GM19240 (cell line): ENCODE results near the gene PLXNC1.
"Not testable (repeated sequence)": the region's sequence is repeated elsewhere in the genome, so short reads cannot be mapped to it uniquely, and the experiment has no call there.

ENCODE experiments used
- DNase-seq: peaks from one replicate; pipeline ENCODE4 v3.0.0; 2011; ENCODE audit warnings: low spot score; ENCODE audit not compliant: insufficient read length

The PLXNC1 gene

DNA sequence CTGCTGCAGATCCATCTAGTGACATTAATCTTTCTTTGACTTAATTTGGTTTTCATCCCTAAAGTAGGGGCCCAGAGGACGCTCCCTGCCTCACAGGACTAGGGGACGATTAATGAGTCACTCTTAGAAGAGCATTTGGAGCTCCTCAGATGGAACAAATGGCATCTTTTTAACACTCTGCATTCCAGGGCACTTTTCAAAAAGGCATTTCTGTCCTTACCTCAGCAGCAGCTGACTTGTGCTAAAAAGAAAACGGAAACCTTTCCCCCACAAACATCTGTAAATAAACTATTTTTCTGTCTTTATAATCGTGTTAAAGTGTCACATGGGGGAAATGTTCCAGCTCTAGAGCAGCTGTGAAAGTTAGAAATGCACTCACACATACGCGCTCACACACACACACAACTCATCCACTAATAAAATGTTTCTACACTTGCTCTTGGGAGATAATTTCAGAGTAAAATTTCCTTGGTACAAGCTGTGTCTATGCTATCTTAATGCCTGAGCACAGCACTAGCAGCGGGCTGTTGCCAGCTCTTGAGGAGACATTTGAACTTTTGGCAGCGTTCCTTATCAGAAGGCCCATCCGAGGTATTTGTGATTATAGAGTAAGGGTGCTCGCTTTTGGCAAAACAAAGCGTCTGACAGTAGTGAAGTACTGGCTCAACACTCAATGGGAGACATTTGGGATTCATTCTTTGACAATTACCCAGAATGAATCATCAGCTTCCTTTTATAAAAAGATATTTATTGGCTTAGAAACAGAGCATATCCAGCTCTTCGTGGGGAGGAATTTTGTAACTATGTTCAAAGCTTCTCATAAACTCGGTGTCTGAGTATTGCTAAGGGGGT, 141.3 kb downstream of the PLXNC1 start:
- no peak for DNase-seq

DNA sequence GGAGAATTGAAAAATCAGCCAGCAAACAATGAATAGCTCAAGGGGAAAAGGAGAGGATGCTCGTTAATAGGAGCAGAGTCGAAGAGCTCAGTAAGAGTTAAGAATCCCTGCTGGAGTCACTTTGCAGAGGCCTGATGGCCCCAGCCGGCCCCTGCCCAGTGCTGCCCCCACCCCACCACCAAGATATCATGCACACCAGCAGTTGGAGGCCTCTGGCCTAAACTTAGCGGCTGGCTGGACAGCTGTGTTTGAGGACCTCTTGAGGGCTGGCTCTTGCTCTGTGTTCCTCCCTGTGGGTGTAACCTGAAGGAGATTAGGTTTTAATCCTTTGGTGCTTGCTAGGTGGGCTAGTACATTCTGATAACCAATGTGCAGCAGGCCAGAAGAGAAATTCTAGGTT, 142.0 kb downstream of the PLXNC1 start:
- DNase-seq, result no peak

DNA sequence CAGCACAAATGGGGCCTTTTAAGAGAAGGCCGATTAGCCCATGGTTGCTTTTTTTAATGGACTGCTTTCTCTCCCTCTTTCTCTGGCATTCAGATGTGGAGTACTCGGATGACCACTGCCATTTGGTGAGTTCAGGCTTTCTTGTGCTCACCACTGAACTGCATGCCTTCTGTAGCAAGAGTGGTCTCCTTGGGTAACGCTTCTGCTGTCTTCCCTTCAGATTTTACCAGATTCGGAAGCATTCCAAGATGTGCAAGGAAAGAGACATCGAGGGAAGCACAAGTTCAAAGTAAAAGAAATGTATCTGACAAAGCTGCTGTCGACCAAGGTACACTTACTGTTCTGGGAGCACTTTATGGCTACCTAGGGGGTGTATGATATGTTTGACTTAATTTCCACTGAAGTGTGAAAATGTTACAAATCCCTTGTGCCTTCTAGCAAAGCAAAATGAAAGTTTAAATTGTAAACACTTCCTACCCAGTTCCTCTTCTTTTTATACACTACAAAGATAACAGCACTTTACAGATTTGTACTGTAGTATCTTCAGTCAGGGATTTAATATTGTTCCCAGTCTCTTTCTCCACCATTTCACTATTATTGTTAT, 148.8 kb downstream of the PLXNC1 start:
- DNase-seq, result no peak

DNA sequence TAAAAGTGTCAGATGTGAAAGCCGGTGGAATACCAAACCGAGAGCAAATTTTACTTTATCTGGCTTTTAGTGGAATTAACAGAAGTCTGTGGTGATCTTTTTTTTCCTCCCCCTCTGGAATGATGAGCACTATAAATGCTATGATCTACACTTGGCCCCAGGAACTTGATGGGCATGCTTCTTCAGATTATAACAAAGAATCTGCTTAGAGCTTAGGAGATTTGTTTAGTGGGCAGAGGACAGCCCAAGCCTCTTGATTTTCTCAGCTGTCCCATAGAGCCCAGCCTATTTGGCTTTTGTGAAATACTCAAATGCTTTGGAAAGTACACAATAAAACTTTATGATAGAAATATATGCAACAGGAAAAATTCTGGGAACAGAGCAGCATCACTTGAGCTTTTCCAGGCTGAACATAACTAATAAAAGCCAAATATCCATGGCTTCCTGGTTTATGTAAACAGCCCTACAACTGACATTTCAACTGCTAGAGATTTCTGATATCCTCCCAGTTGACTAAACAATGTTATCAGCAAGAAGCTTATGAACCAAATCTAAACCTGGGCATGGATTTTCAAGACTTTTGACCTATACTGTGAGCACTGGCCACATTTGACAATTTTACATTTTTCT, 149.6 kb downstream of the PLXNC1 start:
- no peak for DNase-seq

DNA sequence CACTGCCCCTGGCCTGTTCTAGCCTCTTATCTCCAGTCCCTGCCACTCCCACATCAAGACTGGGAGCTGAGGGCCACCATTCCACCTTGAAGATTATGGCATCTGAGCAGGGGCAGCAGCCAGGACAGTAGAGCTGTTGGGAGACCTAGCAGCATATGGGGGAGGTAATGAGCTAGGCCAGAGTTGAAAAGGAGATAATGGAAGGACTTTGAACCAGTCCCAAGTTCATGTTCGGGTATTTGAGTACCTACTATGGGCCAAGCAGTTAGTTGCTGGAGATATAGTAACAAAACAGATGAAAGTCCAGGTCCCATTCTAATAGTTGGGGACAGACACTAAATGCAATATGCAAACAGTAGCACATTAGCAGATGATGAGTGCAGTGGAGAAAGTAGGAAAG, 151.5 kb downstream of the PLXNC1 start:
- DNase-seq, result no peak

DNA sequence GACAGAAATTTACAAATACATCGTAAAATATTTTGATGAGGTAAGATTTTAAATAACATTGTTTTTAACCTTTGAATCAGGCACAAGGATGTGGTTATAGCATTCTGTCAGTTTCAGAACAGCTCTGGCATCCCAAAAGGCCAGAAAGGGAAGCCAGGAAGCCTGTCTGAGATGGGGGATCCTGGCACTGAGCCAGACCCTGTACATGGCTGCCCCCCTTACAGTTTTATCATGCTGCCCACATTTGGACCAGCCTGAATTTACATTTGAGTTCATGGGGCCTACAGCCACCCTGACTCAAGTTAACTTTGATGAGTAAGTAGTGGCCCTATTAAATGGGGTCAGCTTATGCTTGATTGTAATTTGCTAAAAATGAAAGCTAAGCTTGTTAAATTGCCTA, 155.6 kb downstream of the PLXNC1 start:
- no peak for DNase-seq

- no peak for DNase-seq
Measured at GRCh38 chr12:94304566-94305061, 156.2 kb downstream of the PLXNC1 start.

DNA sequence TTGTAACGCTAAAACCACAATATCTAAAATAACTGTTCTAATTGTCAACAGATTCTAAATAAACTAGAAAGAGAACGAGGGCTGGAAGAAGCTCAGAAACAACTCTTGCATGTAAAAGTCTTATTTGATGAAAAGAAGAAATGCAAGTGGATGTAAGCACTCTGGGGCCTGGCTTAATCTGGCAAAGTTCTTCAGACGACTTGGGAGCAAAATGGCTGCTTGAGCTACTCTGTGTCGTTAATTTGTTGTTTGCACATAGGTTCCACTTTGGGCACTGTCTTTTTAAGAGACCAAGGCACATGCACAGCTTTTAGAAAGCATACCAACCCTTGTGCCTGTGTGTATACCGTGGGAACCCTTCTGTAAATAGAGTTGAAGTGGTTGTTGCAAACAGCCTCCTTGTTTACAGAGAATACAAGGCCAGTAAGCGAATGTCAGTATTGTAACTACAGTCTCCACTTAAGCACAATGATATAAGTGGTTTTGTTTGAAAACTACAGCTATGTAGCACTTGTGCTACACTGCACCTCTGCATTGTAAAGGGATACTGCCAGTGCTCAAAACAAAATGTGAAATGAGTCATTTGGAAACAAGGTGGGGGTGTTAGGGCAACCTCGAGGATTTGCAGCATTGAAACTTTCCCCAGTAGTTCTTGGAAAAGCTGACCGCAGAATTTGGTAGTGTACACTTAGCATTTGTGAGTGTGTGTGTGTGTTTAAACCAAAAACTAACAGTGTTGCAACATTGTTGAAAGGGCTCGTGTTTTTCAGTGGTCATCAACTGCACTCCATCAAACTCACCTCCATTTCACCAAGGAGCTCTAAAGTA, 157.0 kb downstream of the PLXNC1 start:
- no peak for DNase-seq

DNA sequence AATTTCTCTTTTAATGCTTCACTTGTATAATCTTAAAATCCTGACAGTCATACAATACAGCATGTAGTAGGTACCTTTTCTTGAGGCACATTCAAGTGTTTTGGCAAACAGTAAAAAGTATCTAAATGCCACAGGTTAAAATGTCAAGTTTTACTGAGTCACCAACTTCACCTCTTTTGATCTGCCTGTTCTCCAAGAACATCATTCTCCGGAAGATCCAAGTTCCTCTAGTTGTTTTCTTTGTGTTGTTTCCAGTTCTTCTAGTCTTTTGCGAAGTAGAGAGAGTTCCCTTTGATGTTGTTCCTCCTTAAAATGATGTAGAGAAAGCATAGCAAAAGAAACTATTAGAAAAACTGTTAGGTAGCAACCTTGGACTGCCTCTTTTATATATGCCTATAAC, 160.2 kb downstream of the PLXNC1 start:
- no peak for DNase-seq

DNA sequence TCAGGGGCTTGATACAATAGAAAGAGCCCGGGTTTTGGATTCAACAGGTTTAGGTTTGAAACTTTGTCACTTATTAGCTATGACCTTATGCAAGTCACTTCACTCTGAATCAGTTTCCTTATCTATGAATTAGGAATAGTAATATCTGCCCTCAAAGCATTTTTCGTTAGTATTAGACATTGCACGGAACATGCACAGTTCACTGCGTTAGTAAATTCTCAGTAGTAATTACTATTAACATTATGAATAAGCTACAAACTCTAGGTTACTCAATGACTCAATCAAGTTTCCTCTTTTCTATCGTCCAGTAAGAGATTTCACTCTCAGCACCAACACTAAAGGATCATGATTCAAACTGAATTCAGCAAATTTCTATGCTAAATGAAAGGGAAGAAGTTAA, 161.0 kb downstream of the PLXNC1 start:
- DNase-seq, result no peak

DNA sequence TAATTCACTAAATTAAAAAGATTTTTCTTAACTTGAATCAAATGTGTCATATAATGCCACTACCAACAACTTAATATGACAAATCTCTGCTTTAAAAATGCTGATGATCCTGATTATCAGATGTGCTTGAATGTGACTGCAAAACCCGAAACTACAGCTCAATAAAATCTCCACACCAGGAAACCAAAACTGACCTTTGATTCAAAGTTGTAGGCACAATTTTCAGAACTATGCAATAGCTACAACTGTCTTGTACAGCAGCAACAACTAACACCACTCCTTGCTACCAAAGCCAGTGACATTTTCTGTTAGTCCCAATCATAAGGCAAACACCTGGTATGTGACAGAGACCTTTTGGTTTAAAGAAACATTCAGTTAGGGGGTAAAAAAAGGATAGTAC, 164.0 kb downstream of the PLXNC1 start:
- no peak for DNase-seq

DNA sequence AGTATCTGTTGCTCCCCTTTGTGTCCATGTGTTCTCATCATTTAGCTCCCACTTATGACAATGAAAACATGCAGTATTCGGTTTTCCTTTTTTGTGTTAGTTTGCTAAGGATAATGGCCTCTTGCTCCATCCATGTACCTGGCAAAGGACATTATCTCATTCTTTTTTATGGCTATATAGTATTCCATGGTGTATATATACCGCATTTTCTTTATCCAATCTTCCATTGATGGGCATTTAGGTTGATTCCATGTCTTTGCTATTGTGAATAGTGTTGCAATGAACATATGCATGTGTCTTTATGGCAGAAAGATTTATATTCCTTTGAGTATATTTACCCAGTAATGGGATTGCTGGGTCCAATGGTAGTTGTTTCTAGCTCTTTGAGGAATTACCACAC, 168.2 kb downstream of the PLXNC1 start:
- DNase-seq, result not testable (repeated sequence)

DNA sequence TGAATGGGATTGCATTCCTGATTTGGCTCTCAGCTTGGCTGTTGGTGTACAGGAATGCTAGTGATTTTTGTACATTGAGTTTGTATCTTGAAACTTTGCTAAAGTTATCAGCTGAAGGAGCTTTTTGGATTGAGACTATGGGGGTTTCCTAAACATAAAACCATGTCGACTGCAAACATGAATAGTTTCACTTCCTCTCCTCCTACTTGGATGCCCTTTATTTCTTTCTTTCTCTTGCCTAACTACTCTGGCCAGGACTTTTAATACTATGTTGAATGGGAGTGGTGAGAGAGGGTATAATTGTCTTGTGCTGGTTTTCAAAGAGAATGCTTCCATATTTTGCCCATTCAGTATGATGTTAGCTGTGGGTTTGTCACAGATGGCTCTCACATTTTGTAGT, 169.8 kb downstream of the PLXNC1 start:
- DNase-seq, result no peak

- no peak for DNase-seq
Measured at GRCh38 chr12:94320109-94320508, 171.7 kb downstream of the PLXNC1 start.

DNA sequence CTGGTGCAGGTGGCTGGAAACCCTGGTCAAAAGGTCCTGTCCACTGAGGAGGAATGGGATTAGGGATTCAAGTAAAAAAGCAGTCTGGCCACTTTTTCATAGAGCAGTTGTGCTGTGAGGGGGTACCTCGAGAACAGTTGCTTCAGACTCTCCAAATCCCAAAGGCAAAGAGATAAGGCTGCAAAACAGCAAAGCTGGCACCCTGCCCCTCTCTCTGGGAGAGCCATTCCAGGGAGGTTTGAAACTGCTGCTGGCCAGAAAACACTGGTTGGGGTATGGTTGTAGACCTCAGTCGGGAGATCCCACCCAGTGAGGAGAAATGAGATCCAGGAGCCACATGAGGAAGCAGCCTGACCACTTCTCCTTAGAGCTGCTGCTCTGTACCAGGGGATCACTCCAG, 174.0 kb downstream of the PLXNC1 start:
- no peak for DNase-seq

DNA sequence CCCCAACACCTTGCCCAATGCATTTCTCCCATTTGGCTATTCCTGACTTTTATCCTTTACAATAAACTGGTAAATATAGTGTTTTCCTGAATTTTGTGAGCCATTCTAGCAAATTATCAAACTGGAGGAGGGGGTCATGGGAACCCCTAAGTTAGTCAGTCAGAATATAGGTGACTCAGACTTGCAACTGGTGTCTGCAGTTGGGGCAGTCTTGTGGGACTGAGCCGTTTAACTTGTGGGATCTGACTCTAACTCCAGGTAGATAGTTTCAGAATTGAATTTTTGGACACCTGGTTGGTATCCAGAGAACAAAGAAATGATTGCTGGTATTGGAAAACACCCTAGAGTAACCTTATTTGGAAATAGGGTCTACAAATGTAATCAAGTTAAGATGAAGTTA, 177.9 kb downstream of the PLXNC1 start:
- no peak for DNase-seq

- no peak for DNase-seq
Measured at GRCh38 chr12:94326727-94327126, 178.3 kb downstream of the PLXNC1 start.

GRCh38 chr12:94327809-94328208, 179.4 kb downstream of the PLXNC1 start:
- no peak for DNase-seq

DNA sequence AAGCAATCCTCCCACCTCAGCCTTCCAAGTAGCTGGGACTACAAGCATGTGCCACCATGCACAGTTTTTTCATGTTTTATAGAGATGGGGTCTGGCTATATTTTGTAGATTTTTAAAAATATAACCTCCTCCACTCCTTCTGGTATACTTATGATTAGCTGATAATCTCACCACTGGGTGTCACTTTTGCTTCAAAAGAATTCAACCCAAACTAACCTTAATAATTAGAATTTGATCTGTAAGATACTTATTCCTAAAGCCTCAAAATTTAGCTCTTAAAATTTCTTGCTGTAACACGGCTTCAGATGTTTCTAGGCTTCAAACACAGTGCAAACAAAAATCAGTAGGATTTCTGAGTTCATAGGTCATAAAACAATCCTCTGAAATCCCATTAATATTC, 181.0 kb downstream of the PLXNC1 start:
- DNase-seq, result no peak

GRCh38 chr12:94333396-94333795, 185.0 kb downstream of the PLXNC1 start:
- DNase-seq, result no peak

DNA sequence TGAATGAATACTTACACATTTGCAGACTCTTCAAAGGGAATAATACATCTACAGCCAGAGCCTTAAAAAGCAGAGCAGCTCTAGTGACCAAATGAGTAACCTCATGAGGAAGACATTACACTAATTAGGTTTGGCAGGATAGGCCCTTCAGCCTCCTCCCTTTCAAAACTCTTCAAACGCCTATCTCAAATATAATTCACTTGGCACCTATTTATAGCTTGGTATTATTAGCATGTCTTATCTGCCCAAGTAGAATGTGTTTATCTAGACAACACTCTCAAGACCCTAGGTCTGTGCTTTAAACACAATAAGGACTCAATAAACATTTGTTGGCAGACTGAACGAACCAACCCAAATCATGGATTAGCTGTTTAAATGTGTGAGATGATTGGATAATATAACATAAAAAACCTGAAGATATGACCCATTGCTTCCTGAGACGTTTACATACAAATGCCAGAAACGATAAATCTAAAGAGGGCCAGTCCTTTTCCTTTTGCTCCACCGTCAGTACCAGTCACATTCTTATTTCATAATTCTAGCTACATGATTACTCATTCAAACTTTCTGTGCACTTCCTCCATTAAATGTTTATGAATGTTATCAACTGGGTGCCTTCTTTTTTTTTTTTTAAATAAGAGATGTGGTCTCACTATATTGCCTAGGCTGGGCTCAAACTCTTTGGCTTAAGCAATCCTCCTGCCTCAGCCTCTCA, 188.0 kb downstream of the PLXNC1 start:
- no peak for DNase-seq
